HG02798 (cell line): ENCODE data around the gene MYH7B.

Experiments
- ATAC-seq: cut with Tn5 transposase; IDR thresholded peaks from one replicate; pipeline ENCODE4 v1.9.1; 2021; ENCODE audit warnings: mild to moderate bottlenecking; ENCODE audit not compliant: unreplicated experiment, poor library complexity

The MYH7B gene

DNA sequence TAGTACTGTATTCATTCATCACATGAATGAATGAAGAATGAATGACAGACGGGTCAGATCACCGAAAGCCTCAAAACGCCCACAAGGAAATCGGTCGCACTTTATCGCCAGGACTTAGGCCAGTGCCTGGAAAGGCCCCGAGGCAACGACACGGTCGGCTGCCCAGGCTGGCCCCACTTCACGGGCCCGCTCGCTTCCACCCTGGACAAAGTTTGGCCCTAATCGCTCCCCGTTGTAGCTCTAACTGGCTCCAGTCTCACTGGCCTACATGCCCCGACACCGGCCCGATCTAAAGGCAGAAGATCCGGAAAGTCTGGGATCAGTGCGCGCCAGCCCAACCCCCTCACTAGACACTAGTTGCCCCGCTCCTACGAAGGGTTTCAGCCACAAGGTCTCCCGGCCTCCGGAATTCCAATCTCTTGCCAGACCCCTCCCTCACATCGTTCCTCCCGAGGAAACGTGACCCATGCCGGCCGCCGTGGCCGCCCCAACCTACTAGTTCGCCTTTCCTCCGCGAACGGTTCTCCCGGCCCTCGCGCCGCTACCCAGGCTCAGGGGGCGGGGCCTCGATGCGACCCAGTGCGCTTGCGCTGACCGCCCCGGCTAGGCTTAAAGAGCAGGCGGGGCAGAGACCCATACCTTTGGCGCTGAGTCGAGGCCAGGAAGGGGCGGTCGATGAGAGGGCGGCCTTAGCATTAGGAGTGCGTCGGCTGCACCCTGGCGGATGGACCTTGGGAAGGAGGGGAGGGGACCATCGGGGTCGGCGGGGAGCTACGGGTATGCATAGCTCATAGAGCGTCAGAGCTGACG lies at the start of gene MYH7B, which contains the start of gene GSS:
MYH7B (plus strand) TSS at position 638 of the 810 bp plus-strand sequence. CDS start 22,138 bp downstream, outside the sequence.
GSS (minus strand) TSS at position 576 of the 810 bp plus-strand sequence. CDS start 3,954 bp downstream, outside the sequence.
- ATAC-seq, result peak; percentile 92

DNA sequence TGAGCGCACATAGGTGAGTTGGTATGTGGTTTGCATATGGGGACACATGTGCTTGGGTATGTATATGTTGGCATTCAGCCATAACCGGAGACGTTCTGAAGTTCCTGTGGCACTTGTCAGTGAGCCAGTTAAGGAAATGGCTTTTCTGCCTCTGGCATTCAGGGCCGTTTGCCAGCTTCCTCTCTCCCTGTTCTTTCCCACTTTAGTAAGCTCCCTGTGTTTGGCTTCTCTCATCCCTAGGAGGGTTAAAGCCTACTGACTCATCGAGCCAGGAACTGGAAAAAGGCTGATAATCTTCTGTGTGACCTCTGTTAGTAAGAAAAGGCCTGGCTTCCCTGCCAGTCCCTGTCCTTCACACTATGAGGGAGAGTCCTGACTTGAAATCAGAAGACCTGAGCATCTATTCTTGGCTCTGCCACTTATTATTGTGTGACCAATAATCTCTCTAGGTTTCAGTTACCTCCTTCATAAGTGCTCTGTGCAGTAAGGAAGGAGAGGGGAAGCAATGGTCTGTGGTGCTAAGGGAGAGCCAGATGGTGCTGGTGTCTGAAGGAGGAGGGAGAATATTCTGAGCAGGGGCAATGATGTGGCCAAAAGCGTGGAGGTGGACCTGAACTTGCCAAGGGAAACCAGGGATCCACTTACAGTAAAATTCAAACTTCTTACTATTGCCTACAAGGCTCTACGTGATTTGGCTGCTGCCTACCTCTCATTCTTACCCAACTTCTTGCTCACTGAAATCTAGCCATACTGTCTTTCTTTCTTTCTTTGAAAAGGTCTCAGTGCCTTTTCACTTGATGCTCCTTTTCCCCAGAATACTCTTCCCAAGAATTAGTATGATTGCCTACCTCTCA lies 47.8 kb upstream of the MYH7B start:
- no peak for ATAC-seq

DNA sequence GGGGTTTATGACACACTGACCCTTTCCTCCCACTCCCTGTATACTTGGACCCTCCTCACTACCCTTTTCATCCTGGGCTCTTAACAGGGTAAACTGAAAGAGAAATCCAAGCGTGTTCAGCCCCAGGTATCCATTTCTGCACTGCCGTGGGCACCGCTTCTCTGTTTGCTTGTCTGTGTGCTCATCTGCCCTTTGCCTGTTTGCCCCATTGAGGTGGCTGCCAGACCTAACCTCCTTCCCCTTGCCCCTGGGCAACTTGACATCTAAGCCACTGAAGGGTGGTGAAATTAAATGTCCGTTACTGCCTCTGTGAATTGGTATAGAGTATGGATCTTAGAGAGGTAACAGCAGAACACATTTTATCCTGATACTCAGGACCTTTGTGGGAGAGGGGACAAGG lies 40.5 kb upstream of the MYH7B start:
- no peak for ATAC-seq

DNA sequence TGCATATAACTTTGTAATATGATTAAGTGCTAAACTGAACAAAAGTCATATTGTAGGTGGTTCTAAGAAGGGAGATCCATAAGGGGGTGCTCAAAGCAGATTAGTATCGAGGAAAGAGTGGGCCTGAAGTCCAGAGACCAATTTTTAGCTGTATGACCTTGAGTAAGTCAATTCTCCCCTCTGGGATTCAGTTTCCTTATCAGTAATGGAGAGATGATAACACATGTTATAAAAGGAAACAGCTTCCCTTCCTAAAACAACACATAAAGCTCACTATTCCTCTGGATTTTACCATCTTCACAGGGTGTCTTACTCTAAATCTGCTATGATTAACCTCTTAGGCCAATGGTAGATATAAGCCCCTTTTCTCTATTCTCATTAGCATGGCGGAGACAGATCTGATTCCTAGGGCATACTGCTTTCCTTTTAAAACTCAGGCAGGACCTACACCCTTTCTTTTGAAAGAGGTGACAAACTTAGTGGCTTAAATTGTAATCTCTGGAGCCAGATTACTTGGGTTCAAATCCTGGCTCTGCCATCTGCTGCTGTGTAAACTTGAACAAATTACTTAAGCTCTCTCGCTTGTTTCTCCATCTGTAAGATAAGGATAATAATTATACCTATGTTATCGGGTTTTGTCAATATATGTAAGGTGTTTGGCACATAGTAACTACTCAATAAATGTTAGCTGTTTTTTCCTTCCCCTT lies 39.8 kb upstream of the MYH7B start:
- no peak for ATAC-seq

DNA sequence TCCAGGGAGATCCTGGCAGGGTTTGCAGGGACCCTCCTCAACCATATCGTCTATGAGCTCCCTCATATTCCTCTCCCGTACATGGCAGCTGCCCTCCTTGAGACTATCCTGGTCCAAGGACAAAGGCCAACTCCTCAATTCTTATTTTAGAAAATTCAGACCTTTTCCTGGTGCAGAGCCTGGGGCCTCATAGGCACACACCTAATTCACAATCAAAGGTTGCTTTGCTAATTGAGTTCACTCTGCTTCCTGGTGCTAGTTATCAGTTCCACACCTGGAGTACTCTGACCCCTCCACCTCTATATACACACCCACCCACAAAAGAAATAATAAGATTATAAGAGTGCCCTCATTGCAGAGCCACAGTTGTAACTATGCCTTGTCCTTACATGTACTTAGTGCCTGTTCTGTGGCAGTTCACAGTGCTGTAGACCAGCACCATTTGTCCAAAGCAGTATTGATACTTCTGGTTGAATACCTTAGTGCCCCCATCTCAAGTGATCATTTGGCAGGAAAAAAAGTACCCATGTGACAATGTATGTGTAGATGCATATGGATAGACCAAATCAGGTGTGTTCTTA lies 38.8 kb upstream of the MYH7B start:
- no peak for ATAC-seq

DNA sequence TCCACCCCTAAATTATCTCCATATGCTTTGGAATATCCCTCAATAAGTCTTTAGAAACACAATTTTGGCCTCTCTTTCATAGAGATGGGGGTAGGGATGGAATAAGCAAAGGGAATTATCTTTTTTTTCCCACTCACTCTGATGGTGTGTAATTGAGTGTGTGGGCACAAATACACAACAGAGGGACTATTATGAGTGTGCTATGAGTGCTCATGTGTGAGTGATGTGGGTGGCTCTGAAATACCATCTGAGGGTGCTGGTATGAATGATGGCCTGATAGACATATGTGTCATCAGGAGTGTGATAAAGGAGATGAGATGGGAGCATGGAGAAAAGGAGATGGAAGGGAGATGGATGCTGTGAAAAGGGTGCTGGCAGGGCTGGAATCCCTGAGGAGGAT lies 35.6 kb upstream of the MYH7B start:
- ATAC-seq, result no peak

DNA sequence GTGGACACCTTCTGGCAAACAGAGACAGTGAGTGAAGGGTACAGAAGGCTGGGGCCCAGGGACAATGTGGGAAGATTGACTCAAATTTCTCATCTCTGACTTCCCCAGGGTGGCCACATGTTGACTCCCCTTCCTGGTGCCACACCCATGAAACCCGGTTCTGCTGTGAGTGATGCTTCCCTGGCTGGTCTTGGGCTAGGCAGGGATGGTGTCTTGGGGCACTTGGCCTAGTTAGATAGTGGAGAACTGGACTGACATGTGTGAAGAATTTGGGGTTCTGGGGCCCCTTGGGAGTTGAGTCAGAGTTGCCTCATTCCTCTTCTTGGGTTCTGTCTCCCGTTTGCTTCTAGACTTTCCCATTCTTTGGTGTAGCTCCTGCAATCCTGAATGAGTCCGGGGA lies 34.2 kb upstream of the MYH7B start:
- no peak for ATAC-seq

DNA sequence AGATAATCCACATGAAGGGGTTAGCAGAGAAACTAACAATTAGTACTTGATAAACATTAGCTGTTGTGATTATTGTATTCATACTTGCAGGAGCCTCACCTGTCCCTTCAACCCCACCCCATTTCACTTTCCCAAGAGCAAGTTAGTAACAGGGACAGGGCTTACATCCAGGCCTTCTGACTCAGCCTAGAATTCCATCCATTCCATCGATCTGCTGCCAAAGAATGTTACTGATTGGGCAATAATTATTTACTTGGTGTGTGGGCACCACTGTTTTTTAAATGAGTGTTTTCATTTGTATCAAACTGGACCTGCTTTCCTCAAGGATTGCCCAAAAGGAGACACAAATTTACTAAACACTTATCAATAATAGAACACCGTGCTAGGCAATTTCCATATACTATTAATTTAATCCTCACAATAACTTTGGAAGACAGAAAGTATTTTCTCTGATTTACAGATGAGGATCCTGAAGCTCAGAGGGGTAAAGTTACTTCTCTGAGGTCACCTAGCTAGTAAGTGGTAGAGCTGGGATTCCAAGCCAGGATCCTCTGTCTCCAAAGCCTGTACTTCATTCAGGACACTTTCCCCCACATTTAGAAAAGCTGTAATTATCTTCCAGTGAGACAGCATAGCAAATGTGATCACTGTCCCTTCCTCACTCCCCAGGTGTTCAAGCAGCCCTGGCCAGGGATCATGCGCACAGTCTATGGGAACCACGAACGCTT lies 32.9 kb upstream of the MYH7B start:
- ATAC-seq, result no peak

DNA sequence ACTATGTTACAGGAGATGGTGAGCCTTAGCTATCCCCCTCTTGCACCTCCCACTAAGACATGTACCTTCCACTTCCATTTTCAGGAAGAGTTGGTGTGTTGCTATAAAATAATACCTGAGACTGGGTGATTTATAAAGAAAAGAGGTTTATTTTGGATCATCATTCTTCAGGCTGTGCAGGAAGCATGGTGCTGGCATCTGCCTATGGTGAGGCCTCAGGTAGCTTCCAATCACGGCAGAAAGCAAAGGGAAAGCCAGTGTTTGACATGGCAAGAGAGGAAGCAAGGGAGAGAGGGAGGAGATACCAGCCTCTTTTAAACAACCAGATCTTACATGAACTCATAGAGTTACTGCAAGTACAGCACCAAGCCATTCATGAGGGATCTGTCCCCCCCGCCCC lies 32.3 kb upstream of the MYH7B start:
- no peak for ATAC-seq

DNA sequence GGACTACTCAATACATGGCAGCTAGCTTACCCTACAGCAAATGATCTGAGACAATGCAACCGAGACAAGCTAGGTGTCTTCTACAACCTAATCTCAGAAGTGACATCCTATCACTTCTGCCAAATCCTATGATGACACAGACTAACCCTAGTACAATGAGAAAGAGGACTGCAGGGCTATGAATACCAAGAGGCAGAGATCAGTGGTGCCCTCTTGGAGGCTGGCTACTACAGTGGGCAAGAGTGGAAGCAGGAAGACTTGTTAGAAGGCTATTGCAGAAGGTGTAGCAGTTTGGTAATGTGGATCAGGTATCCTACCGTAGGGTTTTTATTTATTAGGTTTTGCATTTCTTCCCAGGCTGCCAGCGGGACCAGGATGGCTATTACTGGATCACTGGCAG lies 30.3 kb upstream of the MYH7B start:
- ATAC-seq, result no peak

DNA sequence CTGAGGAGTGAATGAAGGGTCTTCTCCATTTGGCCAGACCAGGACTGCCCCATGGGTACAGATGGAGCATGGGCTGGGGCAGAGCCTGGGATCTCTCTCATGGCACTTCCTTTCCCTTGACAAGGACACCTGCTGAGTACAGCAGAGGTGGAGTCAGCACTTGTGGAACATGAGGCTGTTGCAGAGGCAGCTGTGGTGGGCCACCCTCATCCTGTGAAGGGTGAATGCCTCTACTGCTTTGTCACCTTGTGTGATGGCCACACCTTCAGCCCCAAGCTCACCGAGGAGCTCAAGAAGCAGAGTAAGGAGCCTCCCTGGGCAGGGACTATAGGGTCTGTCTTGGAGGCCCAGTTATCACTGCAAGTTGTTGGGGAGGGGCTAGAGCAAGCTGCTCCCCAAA lies 29.7 kb upstream of the MYH7B start:
- ATAC-seq, result no peak

DNA sequence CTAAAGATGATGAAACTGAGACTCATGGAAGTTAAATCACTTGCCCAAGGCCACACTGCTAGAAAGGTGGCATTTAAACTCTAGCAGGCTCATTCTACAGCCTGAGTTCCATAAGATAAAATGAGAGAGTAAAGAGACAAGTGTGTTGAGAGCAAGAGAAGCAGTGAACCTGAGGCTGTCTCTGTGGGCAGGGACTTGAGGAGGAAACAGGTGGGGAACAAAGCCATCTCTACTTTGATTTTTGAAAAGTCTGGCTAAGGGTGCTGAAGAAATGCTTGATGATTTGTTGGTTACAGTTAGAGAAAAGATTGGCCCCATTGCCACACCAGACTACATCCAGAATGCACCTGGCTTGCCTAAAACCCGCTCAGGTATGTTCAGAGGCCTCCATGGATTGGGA lies 29.1 kb upstream of the MYH7B start:
- ATAC-seq, result no peak

DNA sequence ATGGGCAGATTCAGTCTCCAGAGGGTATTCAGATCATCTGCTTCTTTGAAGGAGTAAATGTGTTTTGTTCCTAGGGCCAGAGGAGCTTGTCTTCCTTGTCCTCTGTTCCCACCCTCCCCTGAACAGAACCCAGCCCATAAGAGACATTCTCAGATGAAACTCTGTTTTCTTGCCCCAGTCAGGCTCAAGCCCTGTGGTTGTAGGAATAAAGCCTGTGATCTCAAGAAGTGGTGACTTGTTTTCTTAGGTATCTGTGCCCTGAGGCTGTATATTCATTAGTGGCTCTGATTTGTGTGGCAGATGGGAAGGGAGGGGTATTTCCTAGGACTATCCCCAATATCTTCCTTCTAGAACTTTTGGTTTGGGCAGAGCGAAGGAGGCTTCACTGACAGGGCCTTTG lies 27.9 kb upstream of the MYH7B start:
- ATAC-seq, result no peak

DNA sequence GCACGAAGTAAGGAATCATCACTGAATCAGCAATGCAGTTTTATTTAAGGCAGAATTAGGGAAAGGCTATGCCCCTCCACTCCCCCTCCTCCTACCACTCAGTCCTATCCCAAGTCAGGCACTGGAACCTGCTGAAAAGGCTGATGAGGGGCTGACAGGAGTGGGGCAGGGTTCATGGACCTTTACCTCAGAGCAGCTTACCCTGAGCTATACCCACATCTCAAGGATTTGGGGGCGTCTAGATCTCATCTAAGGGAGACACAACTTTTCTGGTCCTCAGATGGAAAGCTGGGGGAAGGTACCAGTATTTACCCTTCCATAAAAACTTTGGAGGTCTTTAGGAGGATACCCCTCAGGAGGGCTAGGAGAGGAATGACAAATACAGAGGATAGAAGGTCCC lies 27.3 kb upstream of the MYH7B start:
- no peak for ATAC-seq

DNA sequence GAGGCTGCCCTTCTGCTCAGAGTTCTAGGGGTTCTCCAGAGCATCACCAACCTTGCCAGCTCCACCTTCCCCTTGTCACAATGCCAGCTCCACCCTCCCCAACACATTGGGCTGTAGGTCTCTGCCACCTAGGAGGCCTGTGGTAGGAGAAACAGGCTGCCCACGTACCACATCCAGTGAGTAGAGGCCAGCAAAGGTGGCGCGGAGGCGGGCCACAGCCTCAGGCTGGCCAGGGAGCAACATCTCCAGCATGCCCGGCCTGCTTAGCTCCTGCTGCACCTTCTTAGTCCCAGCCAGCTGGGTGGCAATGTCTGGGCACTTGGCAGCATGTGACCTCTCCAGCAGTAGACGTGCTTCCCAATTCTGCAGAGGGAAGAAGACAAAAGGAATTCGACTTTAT lies 23.9 kb upstream of the MYH7B start:
- ATAC-seq, result no peak

DNA sequence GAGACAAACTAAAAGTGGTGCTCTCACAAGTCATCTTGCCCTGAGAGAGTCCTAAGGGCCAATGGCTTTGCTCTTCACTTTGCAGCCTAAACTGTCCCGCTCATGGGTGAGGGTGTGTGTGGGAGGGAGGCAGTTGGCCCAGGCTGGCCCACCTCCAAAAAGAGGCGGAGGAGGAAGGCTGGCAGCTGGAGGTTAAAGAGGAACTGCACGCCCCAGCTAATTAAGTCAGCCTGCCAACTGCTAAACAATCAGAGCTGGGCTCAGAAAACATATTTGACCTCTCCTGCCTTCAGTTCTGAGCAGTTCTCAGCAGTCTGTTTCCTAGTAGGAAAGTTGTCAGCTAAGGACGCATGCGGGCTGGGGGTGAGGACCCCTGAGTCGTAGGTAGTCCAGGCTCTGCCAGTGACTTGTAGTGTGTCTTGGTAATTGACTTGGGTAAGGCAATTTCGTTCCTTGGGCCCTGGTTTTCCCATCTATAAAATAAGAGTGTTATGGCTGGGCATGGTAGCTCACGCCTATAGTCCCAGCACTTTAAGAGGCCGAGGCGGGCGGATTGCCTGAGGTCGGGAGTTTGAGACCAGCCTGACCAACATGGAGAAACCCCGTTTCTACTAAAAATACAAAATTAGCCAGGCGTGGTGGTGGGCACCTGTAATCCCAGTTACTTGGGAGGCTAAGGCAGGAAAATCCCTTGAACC lies 17.1 kb upstream of the MYH7B start:
- no peak for ATAC-seq

DNA sequence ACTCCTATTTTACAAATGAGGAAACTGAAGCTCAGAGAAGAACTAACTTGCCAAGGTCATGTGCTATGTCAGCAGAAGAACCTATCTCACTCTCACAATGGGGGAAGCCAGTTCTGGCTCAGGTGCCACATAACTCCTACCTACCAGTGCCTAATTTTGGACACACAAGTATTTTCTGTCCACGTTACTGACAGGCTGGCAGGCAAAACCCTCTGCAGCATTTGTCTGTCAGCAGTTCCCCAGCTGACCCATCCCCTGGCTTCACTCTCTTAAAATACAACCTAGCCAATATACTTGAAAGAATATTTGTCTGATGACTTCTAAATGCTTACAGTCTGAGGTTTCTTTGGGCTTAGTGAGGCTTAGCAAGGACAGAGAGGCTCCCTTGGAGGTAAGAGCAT lies 15.6 kb upstream of the MYH7B start:
- ATAC-seq, result no peak

DNA sequence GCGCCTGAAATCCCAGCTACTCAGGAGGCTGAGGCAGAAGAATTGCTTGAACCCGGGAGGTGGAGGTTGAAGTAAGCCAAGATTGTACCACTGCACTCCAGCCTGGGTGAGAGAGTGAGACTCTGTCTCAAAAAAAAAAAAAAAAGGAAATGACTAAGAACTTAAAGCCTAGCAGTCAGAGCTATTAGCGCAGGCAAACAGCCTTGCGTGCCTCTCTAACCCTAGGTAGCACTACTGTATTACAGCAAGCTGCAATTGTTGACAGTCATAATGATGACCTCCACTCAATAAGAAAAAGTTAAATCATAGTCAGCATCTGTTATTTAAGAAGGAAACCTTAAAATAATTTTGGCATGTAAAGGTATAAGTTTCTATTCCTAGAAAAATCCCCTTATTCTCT lies 14.4 kb upstream of the MYH7B start:
- no peak for ATAC-seq

DNA sequence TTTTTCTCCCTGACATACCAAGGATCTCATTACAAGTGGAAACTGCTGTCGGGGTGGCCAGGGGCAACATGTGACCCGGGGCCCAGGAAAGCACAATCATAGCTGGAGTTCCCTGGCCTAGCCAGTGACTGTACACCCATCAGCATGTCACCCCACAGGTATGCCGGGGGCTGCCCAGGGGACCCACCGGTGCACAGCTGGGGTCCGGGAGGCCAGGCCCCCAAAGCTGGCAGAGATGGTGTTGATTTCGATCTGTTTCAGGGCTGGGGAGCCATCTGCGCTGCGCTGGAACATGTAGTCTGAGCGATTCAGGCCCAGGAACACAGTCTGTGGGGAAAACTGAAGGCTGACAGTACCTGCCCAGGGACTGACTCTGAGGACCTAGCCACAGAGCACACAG lies 13.4 kb upstream of the MYH7B start:
- no peak for ATAC-seq
